Activated CD8-positive, alpha-beta memory T cell treated with anti-CD3 and anti-CD28 coated beads for 4 hours (primary cell): ENCODE measurements around the gene RAB11FIP4.

Experiments
- DNase-seq, 2 donors: peaks; one replicate each; pipeline ENCODE4 v3.0.0-alpha.2; 2020; ENCODE audit warnings: low read depth in 2 of 2

Gene RAB11FIP4

DNA sequence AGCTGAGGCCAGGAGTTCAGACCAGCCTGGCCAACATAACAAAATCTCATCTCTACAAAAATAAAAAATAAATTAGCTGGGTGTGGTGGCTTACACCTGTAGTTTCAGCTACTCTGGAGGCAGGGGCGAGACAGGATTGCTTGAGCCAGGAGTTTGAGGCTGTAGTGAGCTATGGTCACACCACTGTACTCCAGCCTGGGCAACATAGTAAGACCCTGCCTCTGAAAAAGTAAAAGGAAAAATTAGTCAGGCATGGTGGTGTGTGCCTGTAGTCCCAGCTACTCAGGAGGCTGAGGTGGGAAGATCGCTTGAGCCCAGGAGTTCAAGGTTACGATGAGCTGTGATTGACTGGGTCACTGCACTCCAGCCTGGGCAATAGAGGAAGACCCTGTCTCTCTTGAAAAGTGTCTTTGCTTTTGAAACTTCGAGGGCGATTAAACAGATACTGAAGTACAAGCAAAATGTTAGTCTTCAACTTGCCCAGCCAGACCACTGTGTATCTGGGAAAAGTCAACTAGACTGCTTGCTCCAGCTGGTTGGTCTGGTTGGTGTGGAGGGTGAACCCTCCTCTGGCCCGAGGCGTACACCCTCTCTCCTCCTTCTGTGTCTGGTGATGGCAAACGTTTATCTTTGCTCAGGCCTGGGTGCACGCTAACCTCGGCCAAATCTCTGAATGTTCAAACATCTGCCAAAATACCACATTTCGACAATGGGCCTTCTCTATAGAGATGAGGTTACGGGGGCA, 174.9 kb downstream of the RAB11FIP4 start:
- no peak for DNase-seq

DNA sequence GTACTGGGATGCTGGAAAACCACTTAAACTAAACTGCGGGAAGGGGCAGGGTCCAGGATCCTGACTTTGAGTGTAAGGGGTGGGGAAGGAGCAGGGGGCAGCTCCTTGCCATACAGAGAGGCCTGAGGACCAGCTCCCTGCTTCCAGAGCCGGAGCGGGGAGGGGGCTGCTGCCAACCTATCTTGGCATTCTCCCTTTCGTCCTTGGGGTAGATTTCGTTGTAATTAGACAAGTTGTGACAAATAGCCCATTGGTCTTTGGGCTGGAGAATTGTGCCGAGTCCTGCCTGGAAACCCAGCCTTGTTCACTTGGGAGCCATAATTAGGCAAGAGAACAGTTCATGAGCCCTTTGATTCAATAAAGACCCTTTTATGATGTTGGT, 175.5 kb downstream of the RAB11FIP4 start:
- no peak for DNase-seq

DNA sequence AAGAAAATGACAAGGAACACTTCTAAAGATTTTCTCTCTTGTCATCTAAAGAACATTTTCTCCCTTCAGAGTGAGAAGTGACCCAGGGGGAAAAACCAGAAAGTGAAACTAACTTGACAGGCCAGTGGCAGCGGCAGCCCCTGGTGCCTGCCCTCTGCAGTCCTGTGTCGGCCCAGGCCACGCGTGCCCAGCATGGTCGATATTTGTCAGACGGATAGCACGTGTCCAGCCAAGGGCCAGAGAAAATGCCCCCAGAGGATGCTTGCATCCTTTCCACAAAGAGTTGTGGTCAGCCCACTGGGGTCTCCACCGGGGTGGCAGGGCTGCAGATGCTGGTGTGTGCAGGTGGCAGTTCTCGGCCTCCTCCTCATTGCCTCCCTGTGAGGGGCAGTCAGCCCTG, 176.6 kb downstream of the RAB11FIP4 start:
- DNase-seq = no peak

DNA sequence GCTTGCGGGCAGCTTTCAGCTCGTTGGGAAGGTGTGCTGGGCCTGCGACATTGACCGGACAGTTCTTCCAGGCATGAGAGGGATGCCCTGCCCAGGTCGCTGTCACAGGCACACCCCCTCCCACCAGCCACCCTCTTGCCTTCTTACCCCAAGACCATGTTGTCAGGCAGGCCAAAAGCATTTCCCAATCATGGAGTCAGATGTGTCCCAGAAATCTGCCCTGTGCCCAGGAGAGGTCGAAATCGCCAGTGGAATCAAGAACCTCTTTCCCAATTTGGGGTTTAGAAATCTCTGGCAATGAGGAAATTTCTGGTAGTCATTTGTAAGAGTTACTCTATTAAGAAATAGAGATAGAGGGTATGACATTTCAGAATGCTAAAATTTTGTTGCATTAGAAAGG, 177.1 kb downstream of the RAB11FIP4 start:
- DNase-seq = no peak

DNA sequence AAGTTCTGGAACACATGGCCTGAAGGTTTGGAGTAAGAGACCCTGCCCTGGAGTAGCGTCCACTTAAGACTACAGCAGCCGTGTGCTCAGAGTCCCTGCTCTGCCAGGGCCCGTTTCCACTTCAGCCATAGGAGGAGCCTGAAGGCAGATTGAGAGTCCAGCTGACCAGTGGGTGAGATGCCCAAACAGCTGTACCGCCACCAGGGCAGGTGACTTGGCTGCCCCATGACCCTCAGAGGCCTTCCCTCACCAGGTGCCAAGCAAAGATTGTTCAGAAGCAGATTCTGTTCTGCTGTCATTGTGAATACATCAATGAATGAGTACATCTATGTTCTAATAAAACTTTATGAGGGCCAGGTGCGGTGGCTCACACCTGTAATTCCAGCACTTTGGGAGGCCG, 178.8 kb downstream of the RAB11FIP4 start:
- no peak for DNase-seq

DNA sequence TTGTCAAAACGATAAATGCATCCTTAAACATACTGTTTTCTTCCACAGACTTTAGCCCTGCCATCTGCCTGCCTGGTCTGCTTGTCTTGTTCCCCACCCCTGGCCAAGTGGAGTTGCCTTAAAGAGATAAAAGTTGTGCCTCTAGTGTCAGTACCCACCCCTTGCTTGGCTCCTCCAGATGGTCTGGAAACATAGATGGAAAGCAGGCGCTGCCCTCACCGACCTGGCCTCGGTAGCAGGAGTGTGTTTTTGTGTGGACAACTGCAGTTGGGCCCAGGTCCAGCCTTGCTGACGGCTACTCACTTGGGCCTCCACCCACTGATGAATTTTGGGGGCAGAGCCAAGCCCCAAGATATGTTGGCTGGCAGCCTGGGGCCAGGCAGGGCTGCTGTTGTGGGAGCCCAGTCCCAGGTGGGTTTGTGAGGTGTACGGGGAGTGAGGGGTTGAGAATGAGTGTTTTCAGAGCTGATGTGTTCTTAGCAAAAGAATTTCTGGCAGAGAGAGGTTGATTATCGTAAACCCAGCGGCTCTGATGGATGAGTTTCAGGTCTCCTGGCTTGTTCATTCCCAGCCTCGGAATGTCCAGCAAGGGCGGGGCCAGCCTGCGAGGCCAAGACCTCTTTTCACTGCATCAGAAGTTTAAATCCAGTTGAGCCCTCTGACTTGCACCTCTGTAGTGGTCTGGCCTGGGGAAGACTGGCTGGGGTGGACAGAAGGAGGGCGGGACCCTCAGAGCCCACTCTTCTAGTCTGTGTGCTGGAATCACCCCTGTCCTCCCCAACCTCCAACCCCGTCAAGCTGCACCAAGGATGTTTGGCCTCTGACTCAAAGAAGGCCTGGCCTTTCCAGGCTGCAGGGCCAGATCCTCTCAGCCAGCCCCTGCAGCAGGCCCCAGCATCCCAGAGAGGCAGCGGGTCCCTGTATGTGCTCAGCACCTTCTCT, 179.7 kb downstream of the RAB11FIP4 start:
- DNase-seq = no peak

DNA sequence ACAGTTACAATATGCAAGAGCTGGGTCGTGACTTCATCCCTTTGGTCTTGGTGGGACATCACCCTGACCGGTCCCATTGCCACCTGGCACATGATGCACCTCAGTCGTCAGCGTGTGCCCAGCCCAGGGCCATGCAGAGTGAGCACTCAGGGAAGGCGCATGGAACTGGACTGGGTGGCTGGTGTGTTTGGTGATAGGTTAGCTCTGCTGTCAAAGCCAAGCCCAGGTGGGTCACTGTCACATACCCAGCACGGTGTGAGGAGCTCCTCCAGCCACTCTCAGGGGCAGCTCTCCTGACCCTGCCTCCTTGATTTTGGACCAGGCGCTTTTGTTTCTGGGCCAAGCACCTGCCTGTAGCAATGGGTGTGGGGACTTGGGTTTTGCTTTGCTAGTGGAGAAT, 180.9 kb downstream of the RAB11FIP4 start:
- DNase-seq = no peak

DNA sequence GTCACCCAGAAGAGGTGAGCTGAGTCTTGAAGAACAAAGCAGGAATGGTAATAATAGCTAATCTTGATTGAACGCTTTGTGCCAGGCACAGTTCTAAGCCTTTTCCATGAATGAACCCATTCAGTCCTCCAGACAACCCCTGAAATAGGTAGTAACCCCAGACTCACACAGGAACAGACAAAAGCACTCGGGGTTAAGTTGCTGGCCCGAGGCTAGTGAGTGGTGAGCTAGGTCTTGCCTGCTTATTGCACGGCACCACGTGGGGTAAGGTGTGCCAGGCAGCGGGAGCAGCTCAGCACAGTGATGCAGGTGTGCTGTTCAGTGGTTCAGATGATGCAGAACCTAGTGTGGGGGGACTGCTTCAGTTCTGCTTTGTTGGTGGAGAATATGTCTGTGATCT, 181.6 kb downstream of the RAB11FIP4 start:
- no peak for DNase-seq

DNA sequence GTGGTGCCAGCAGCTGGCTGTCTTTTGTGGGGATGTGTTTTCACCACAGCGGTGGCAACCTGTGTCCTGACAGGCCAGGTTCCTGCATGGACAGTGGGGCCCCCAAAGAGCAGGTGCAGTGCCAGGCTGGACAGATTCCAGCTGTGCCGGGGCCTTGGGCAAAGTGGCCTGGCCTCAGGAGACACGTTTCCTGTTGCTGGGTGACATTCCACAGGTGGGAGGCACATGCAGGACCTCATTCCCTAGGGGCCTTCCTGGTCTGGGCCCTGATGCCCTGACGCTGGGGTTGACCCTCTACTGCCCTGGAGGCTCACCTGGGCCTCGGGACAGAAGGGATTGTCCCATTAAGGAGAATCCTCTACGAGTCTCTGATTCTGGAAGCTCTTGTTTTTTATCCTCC, 182.4 kb downstream of the RAB11FIP4 start:
- no peak for DNase-seq

DNA sequence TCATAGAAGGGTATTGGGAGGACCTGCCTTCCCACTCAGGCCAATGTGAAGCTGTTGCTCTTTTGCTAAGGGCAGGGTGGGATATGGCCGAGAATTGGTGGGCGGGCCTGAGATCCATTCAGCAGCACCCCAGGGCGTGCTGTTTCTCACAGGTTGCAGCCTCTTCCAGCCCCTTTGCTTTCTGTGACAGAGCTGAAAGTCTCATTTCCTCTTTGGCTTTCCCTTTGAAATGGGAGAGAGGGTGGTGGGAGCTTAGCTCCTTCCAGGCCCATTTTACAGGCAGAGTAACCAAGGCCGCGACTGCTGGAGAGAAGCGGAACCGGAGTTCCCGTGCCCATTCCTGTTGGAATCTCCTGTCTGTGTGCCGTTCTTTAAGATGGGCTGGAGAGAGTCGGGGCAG, 183.0 kb downstream of the RAB11FIP4 start:
- DNase-seq = no peak

DNA sequence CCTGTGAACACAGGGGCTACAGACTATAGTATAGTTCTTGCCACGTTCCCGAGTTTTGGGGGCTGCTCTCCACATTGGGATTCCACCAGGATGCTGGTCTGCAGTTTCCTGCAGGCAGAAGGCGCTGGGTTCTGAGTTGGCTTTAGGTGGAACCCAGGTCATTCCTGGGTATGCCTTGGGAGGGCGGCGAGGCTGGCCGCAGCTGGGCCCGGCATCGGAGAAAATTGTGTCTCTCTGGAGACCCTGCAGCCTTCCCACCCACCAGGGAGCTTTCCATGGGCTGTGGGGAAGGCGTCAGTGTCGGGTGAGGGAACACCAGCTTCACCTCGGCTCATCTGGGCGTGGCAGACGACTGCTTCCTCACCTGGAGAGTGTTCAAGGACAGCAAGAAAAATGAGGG, 183.6 kb downstream of the RAB11FIP4 start:
- no peak for DNase-seq

DNA sequence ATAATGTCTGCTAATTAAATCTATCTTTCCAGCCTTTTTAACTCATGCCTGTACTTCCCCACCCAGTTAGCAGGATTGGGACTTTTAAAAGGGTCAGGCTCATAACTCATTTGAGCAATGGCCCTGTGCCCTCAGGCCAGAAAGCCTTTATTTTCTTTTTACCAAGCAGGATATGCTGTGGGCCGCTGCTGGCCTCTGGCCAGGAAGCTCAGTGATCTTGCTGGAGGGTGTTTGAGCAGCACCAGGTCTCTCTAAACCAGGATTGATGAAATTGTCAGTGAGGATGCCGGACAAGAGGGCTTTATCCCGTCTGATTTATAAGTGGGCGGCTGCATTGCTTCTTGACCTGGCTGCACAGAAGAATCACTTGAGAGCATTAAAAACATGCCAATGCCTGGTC, 187.8 kb downstream of the RAB11FIP4 start:
- DNase-seq = no peak

DNA sequence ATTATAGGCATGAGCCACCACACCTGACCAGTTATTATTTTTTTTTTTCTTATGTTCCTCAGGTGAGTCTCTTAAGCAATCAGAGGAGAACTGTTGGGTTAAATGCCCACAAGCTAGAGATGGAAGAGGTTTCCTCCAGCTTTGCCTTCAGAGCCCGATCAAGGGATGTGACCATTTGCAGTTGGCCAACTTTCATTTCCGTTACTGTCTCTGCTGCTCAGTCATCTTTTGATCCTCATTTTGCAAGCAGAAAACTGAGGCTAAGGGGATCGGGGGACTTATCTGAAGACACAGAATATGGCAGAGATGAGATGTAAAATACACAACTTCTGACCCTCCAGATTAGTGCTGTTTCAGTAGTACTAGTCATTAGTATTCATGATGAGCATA, 188.8 kb downstream of the RAB11FIP4 start:
- DNase-seq = no peak

DNA sequence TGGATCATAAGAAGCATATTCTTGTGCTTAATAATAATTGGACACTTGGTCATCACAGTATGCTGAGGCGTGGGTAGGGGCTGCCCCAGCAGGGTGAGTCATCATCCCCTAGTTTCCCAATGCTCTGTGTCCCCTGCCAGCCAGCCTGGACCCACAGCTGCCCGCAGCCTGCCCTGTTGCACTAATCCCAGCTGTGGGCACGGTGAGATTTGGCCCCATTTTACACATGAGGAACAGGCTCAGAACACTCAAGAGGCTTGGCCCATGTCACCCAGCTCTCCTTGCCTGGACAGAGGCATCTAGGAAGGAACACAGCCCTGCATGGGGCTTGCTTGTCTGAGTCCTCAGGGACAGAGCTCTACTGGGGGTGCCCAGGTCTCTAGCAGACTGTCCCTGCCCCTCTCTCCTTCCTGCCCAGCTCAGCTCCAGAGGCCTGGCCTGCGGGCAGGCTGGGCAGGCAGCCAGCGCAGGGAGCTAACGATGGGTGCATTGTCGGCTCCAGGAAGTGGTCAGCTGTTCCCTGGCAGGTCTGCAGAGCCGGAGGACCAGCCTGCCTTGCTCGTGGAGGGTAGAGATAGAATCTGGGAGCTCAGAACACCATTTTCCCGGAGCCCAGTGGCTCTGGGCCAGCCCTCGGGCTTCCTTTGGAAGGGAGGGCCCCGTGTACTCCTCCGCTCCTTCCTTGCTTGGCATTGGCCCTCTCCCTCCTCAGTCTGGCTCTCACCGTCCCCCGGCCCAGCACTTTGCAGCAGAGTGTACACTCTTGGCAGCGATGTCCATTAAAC, 189.4 kb downstream of the RAB11FIP4 start:
- no peak for DNase-seq

DNA sequence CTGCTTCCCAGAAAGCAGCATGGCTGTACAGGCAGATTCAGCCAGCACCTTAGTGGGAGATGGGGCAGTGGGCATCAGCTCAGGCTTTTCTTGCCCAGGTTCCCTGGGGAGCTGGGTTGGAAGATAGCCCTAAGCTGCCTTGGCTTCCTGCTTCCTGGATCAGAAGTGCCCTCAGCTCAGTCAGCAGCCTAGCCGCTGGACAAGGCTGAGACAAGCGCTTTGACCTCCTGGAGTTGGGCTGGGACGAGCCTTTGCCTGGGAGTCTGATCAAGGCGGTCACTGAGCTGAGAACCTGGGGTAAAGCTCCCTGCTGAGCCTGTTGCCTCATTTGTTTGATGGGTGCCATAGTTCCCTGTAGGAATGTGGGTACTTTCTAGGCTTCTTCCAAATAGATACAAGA, 190.0 kb downstream of the RAB11FIP4 start:
- DNase-seq = no peak

DNA sequence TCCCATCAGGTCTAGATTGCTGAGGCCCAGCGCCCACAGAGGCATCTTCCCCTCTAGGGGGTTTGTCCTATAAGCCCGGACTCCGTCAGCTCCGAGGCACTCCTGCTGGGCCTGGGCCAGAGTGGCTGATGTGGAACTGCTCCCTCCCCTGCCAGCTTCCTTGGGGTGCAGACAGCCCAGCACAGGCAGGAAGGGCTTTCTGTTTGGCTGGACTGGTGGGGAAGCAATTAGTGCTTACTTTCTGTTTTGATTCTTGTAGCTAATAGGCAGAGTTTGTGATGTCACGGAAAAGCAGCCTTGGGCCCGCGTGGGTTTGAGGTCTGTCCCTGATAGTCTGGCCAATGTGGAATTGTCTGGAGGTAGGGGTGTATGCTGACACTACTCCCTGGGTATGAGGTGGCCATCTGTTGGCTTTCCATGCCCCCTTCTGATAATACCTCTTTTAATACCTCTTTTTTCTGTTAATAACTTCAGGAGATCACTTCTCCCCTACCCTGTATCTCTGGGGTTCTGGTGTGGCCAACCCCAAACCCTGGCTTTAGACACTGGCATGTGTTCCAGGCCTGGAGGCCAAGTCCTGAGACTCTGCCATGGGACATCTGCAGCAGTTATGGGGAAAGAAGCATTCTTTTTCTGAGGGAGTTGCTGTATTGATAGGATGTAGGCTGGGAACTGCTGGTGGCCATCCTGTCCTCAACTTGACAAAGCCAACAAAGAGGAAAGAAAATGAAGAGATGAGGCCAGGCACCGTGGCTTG, 190.9 kb downstream of the RAB11FIP4 start:
- DNase-seq = no peak

DNA sequence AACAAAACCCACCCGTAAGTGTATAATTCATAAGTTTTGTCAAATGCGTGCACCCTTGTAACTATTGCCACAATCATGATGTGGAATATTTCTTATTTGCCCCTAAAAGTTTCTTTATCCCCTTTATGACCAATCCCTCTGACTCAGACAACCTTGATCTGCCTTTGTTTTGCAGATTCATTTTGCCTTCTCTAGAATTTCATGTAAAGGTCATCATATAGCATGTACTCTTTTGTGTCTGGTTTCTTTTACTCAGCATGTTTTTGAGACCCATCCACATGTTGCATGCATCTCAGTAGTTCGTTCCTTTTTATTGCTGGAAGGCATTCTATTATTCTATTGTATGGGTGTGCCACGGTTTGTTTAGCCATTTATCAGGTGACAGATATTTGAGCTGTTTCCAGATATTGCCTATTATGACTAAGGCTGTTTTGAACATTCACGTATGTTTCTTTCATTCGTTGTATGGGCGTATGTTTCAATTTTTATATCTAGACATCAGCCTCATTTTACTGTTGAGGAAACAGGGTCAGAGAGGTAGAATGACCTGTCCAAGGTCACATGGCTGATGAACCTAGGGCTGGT, 192.4 kb downstream of the RAB11FIP4 start:
- DNase-seq = no peak

DNA sequence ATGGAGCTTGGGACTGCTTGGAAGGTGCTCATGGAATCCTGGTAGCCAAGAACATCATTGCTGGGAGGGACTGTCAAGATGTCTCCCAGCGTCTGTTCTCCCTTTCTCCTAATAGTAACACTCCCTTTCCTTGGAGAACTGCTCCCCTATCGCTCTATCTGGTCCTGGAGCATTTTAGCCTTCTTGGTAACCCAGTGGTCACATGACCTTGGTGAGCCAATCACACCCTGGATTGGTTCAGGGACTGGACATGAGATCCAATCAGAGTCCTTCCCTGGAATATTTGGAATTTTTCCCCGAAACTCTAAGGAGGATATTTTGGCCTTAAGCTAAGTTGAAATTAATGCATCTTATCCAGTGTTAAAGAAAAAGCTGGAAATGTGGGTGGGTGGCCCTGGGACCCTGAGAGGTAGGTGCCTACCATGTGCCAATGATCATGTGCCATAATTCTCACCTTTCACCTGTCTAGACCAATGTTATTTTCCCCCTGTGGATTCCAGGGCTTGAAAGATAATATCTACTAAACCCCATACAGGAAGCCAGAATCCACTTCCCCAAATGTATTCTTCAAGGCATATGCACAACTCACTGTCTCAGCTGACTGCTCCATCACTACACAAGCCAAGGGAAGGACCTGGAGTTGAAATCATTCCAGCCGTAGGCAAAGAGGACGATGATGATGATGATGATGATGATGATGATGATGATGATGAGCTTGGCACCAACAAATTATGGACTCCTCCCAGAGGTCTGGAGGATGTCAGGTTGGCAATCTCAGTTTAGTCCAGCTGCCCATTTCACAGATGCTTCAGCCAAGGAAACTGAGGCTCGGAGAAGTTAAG, 193.2 kb downstream of the RAB11FIP4 start:
- DNase-seq = no peak

DNA sequence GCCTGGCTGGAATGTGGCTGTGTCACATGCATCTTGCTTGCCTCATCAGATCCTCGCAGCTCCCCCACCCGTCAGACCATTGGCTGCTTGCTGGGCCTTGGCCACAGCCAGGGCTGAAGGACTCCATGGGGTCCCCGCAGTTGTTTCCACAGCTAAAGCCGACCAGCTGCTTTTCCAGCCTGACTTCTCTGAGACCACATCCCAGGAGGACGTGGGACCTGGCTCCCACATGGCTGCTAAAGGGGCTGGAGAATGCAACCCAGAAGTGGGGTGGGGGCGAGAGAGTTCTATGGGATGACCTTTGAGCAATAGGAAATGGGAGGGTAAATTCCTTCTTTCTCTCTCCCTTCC, 193.8 kb downstream of the RAB11FIP4 start:
- no peak for DNase-seq

DNA sequence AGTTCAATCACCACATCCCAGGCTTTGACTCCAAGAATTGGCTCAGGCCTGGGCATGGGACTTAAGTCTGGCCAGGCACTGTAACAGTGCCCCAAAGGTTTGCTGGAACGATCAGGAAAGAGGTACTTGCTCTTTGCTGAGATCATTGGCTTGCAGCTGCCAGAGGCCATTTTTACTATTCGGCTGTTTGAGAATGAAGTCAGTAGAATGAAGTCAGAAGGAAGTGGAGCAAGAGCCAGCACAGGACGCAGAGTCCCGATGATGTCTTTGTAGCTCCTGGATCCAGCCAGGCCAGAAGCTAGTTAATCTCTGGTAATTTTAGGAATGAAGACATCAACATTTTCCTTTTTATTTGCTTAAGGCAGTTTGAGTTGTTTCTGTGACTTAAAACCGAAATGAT, 195.5 kb downstream of the RAB11FIP4 start:
- no peak for DNase-seq
